Pancreas (tissue), 10 donors: ENCODE results near the gene CDK11A. TPM values are rescaled to one million over a fixed set of nuclear protein-coding genes. Genes with fewer than 3 reads are reported as not detected.

Experiments
- ATAC-seq, 4 donors: fragments of 200-7000 bp; cut with Tn5 transposase; one replicate each; pipeline versions ENCODE4 v1.8.0 to v1.9.1; 2020; ENCODE audit warnings: mild to moderate bottlenecking in 4 of 4, moderate library complexity in 4 of 4
- DNase-seq, 6 donors: peaks; one replicate each; pipeline ENCODE4 v3.0.0-alpha.2; 2020
- FAIRE-seq: peaks from 2 replicates; lab custom pipeline; 2012; peaks lifted over from hg19 to GRCh38; lab: Jason Lieb, UNC
- H3K27ac ChIP-seq, 4 donors: fragments of 200-600 bp; sonication (generic); 1 replicate in 3 of 4; 2 replicates in 1 of 4; pipeline versions ENCODE4 v1.5.0 to v1.8.0; 2020
- H3K27me3 ChIP-seq, 4 donors: fragments of 200-600 bp; one replicate each; pipeline ENCODE4 v1.8.0; 2021
- H3K36me3 ChIP-seq, 3 donors: fragments of 200-600 bp; sonication (generic) in 1 of 3; one replicate each; pipeline versions ENCODE4 v1.5.0 to v1.8.0; 2020 to 2021
- H3K4me1 ChIP-seq, 3 donors: fragments of 200-600 bp; one replicate each; pipeline ENCODE4 v1.8.0; 2021
- H3K4me3 ChIP-seq, 4 donors: fragments of 200-600 bp; sonication (generic) in 2 of 4; one replicate each; pipeline versions ENCODE4 v1.5.0 to v1.8.0; 2020 to 2021
- H3K9me3 ChIP-seq, 4 donors: fragments of 200-600 bp; one replicate each; pipeline ENCODE4 v1.8.0; 2021
- WGBS, 2 donors: extraction: QIAGEN DNeasy Blood & Tissue Kit; methylation state at CpG; one replicate each; pipeline ENCODE4 v1.1.7; 2013; 5-methylcytosine and 5-hydroxymethylcytosine counted together
- intact Hi-C, 3 donors: fragments of 100-400 bp; cut with DNase I; formaldehyde crosslinking; loops; one replicate each; pipeline versions ENCODE4 v1.11.1 to v1.14.2; 2022
- polyA plus RNA-seq, 2 donors: library from polyadenylated mRNA; stranded (reverse); fragments of 200-250 nt; gene quantifications; one replicate each; pipeline ENCODE4 v1.2.3, GENCODE V29; 2013
- total RNA-seq, 6 donors: library from RNA; stranded (reverse); fragmentation: NEBNext Ultra II Directional in 4 of 6; extraction: Animal tissue kit (Norgen Biotek cat#: 25700) in 4 of 6; gene quantifications; one replicate each; pipeline versions ENCODE4 v1.2.1 to v1.2.4, GENCODE V29; 2021 to 2023
- TF ChIP-seq, protein P1 (sequence below), 4 donors: fragments of 200-600 bp; sonication (generic) in 3 of 4; IDR thresholded peaks; one replicate each; pipeline versions ENCODE4 v1.5.0 to v1.8.0; 2021; ENCODE audit warnings: antibody characterized with exemption in 4 of 4
- donor health status: healthy with polysubstance abuse.
- donor health status: DM: no; HTN: no; CAD: no; lungs with moderate emphysema.
- donor health status: DM: no; HTN: no; CAD: no.
- donor health status: control.
- donor health status: control.
- donor health status: Bipolar disorder and iron deficiency.
- donor health status: DM: yes; HTN: yes; CAD: no.
- donor health status: DM: no; HTN: no; CAD: no.
- donor health status: DM: no; HTN: no; CAD: no.
- donor health status: DM: yes; HTN: yes; CAD: no.

The CDK11A gene
- total and polyA plus RNA-seq, 8 donors: 13.2 to 111 (median 17.8) TPM

DNA sequence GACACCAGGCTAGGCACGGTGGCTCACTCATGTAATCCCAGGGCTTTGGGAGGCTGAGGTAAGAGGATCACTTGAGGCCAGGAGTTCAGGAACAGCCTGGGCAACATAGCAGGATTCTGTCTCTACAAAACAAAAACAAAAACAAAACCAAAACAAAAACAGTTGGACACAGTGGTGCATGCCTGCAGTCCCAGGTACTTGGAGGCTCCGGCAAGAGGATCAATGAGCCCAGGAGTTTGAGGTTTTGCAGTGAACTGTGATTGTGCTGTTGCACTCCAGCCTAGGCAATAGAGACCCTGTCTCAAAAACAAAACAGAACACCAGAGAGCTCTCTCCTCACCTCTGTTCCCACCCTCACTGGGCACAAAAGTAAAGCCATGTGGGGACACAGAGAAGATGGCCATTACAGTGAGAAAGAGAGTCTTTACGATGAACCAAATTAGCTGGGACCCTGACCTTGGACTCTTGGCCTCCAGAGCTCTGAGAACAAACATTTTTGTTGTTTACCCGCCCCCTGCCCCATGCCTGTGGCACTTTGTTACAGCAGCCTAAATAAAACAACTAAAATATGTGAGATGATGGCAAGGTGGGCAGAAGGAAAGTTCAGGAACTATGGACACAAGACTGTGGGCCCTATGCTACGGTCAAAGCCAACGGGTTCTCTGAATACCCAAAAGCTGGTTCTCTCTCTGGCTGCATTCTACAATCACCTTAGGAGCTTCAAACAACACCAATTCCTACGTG is 44.3 kb upstream of the CDK11A start:
- Histone ChIP-seq H3K4me1 (peaks cover 0 to 3% (median 0%) of the 10 kb centered on the region in 3 donors), H3K9me3 (no peaks in the 10 kb centered on the region), H3K4me3 (no peak overlapping the region), H3K36me3 (peaks cover 0 to 13% (median 5%) of the 10 kb centered on the region in 3 donors), H3K27ac (no peak overlapping the region), H3K27me3 (no peaks in the 10 kb centered on the region)
- intact Hi-C loops: no loop called here
- no peak for FAIRE-seq
- 69 to 74% methylated on average over 7 of the region's 7 CpGs for WGBS, 2 donors
- TF ChIP-seq, protein P1, sequence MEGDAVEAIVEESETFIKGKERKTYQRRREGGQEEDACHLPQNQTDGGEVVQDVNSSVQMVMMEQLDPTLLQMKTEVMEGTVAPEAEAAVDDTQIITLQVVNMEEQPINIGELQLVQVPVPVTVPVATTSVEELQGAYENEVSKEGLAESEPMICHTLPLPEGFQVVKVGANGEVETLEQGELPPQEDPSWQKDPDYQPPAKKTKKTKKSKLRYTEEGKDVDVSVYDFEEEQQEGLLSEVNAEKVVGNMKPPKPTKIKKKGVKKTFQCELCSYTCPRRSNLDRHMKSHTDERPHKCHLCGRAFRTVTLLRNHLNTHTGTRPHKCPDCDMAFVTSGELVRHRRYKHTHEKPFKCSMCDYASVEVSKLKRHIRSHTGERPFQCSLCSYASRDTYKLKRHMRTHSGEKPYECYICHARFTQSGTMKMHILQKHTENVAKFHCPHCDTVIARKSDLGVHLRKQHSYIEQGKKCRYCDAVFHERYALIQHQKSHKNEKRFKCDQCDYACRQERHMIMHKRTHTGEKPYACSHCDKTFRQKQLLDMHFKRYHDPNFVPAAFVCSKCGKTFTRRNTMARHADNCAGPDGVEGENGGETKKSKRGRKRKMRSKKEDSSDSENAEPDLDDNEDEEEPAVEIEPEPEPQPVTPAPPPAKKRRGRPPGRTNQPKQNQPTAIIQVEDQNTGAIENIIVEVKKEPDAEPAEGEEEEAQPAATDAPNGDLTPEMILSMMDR (IDR thresholded peaks at IDR 0.05): no peak
- no peak for ATAC-seq
- DNase-seq: no peak

DNA sequence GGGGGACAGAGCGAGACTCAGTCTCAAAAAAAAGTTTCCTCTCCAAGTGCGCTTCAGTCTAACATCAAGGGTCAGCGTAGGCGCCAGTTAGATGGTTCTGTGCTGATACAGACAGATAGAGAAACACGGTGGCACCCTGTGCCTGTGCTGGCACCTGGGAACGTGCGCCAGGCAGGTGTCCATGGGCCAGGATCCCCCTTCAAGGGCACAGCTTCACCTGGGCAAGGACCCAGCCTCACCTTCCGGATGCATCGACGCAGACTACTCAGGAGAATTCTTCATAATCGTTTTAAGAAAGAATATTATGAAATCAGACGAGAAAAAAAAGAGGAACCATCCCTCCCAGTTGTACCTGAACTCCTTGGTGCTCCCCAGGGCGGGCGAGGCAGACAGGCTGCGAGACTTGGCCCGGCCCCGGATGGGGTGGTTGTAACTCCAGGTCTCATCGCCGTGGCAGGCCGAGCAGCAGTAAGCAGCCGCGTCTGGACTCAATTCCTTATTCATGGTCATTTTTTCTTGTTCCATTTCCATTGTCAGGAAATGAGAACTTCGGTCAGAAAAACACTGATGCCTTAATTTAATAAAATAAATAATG is 40.8 kb upstream of the CDK11A start:
- Histone ChIP-seq H3K9me3 (no peaks in the 10 kb centered on the region), H3K36me3 (peaks cover 0 to 20% (median 5%) of the 10 kb centered on the region in 3 donors), H3K27ac (no peak overlapping the region), H3K27me3 (no peaks in the 10 kb centered on the region), H3K4me3 (no peak overlapping the region), H3K4me1 (peaks cover 0 to 3% (median 0%) of the 10 kb centered on the region in 3 donors)
- WGBS, 2 donors: 82 to 87% methylated on average over 23 of the region's 23 CpGs
- TF ChIP-seq, protein P1 (IDR thresholded peaks at IDR 0.05): no peak
- intact Hi-C loops: no loop called here
- FAIRE-seq (no peak), DNase-seq (peak in 1 of 6 donors; percentile 49), ATAC-seq (no peak)

DNA sequence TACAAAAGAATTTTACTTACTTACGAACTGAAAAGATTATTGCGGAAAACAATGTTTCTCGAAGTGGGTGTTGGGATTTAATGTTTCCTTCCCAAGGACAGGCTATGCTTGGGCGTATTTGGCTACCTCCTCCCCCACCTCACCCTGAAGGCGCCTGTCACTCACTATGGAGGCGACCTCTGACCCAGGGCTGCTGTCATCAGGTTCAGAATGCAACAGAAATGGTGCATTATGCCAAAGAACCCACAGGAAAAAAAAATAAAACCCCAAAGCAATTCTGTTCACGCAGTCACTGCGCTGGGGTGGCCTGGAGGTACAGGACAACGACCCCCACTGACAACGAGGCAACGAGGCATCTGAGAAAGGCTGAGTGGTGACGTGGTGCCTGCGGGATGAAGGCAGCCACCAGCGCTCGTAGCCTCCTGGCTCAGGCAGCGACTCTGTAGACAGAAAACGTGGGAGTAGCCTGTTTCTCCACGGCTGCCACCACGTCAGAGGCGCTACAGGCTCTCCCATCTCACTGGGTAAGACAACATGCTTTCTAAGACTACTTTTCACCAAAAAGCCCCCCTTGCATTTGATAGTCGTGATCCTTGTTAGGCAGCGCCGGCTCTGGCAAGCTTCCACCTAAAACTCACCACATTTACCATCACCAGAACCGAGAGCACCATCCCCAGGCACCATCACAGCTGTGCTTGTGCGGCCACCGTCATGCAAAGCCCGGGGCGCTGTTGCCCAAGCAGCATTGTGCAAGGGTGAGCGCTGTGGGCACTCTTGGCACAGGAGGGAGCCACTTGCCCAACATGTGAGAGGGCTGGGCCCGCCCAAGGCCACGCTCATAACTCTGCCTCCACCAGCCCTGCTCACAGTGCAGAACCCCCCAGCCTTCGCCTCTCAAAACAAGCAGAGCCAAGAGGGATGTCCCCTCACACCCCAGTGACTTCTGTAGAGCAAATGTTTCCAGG is 39.8 kb upstream of the CDK11A start:
- intact Hi-C loops: no loop called here
- TF ChIP-seq, protein P1 (IDR thresholded peaks at IDR 0.05): no peak
- H3K4me3 ChIP-seq: no peak overlapping the region
- FAIRE-seq (no peak), ATAC-seq (peak; percentile 29 to 95 (median 84)), DNase-seq (peak in 4 of 6 donors; percentile 48 to 79 (median 59))
- H3K36me3 ChIP-seq: peaks cover 0 to 20% (median 5%) of the 10 kb centered on the region in 3 donors
- no peaks in the 10 kb centered on the region for H3K27me3 ChIP-seq
- H3K27ac ChIP-seq: no peak overlapping the region
- H3K4me1 ChIP-seq: peaks cover under 1 to 6% (median 2%) of the 10 kb centered on the region in 3 donors
- WGBS, 2 donors: 79 to 81% methylated on average over 32 of the region's 32 CpGs
- H3K9me3 ChIP-seq: no peaks in the 10 kb centered on the region

DNA sequence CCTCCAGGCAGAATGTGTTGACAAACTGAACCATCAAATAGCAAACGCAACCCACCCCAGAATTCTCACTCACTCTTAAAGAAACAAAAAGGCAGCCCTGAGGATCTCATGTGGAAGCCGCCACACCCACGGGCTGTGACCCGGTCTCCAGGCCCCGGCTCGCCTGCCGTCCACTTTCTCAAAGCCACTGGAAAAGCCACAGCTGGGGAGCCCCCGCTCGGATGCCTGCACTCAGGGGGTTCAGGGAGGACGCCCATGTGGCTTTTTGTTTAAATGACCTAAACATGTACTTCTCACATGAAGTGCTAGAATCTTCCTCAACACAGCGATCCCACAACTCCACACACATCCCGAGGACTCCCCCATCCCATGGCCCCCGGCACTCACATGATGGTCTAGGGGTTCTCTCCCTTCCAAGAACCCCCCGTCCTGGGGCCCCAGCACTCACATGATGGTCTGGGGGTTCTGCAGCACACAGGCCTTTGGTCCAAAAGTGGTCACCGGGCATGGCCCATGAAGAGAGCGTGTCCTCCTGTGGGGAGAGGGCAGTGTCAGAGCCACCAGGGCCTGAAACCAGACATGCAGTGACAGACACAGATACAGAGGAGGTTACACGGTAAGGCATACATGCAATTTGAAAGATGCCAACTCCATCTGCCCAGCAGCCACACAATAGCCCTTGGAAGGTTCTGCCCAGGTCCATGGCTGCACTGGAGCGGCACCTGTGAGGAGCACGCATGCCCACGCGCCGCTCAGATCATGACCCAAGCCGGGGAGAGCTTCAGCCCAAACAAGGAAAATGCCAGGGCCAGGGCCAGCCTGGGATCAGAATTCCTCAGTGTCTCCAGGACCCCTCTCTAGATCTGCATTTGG is 37.6 kb upstream of the CDK11A start:
- Histone ChIP-seq H3K4me1 (peaks cover 10 to 14% (median 11%) of the 10 kb centered on the region in 3 donors), H3K4me3 (no peak overlapping the region), H3K9me3 (no peaks in the 10 kb centered on the region), H3K36me3 (peaks cover 0 to 20% (median 5%) of the 10 kb centered on the region in 3 donors), H3K27ac (no peak overlapping the region), H3K27me3 (no peaks in the 10 kb centered on the region)
- WGBS, 2 donors: 94 to 96% methylated on average over 23 of the region's 23 CpGs
- FAIRE-seq (no peak), ATAC-seq (no peak), DNase-seq (peak in 2 of 6 donors; percentile 10 to 53)
- TF ChIP-seq, protein P1 (IDR thresholded peaks at IDR 0.05): no peak
- intact Hi-C loops: no loop called here
